HT1080 (cell line): Measurements from ENCODE around the gene PEX16. TPM values are rescaled to one million over a fixed set of nuclear protein-coding genes. Genes with fewer than 3 reads are reported as not detected.

Experiments
- DNase-seq: peaks from one replicate; pipeline ENCODE4 v3.0.0-alpha.2; 2015; ENCODE audit warnings: low read depth
- total RNA-seq: library from RNA; depleted of rRNA; stranded (reverse); fragments of >200 nt; shearing (Covaris generic); gene quantifications from 2 replicates; pipeline ENCODE4 v1.2.3, GENCODE V29; 2014

The PEX16 gene
- total RNA-seq, 1 experiment from 2014 or later: 46.0 TPM

GRCh38 chr11:45931739-45932138, 14.1 kb upstream of the PEX16 start:
- DNase-seq: no peak

GRCh38 chr11:45930951-45931570, 13.4 kb upstream of the PEX16 start:
- DNase-seq: no peak

GRCh38 chr11:45930031-45930794, 12.5 kb upstream of the PEX16 start:
- DNase-seq: no peak

GRCh38 chr11:45929486-45930030, 11.9 kb upstream of the PEX16 start:
- peak; percentile 42 for DNase-seq

- DNase-seq: no peak
These were observed 11.0 kb upstream of the PEX16 start for GRCh38 chr11:45928535-45929215.

GRCh38 chr11:45927684-45928413, 10.2 kb upstream of the PEX16 start:
- no peak for DNase-seq

GRCh38 chr11:45927332-45927683, 9.6 kb upstream of the PEX16 start:
- DNase-seq: no peak

- no peak for DNase-seq
These were observed 9.1 kb upstream of the PEX16 start for GRCh38 chr11:45926536-45927331.

- no peak for DNase-seq
These were observed 8.3 kb upstream of the PEX16 start for GRCh38 chr11:45926001-45926401.

GRCh38 chr11:45925550-45925949, 7.9 kb upstream of the PEX16 start:
- no peak for DNase-seq

- DNase-seq: no peak
These were observed 7.2 kb upstream of the PEX16 start for GRCh38 chr11:45924927-45925326.

- DNase-seq: no peak
These were observed 6.6 kb upstream of the PEX16 start for GRCh38 chr11:45924036-45924915.

GRCh38 chr11:45922425-45923082, 4.9 kb upstream of the PEX16 start, which contains the start of gene LARGE2:
TSS of gene LARGE2 (plus strand) at chr11:45922656. CDS start at chr11:45922883, 227 bp downstream.
- no peak for DNase-seq

GRCh38 chr11:45921561-45922424, 4.1 kb upstream of the PEX16 start:
- DNase-seq: no peak

GRCh38 chr11:45920531-45921477, 3.1 kb upstream of the PEX16 start:
- no peak for DNase-seq

GRCh38 chr11:45919806-45920530, 2.3 kb upstream of the PEX16 start:
- DNase-seq: no peak
